HG03103 (cell line): ENCODE measurements around the gene ADAMTS10.
"Not testable (repeated sequence)": the region's sequence is repeated elsewhere in the genome, so short reads cannot be mapped to it uniquely, and the experiment has no call there.

Experiments used
- ATAC-seq: cut with Tn5 transposase; IDR thresholded peaks from one replicate; pipeline ENCODE4 v1.9.1; 2021; ENCODE audit warnings: low read depth; ENCODE audit not compliant: unreplicated experiment

ADAMTS10 gene

GRCh38 chr19:8610041-8610935 is at the start of gene ADAMTS10:
Gene ADAMTS10, minus strand, starts transcription at chr19:8610715. Its CDS starts 5,005 bp downstream, at chr19:8605710.
- ATAC-seq, result no peak

DNA sequence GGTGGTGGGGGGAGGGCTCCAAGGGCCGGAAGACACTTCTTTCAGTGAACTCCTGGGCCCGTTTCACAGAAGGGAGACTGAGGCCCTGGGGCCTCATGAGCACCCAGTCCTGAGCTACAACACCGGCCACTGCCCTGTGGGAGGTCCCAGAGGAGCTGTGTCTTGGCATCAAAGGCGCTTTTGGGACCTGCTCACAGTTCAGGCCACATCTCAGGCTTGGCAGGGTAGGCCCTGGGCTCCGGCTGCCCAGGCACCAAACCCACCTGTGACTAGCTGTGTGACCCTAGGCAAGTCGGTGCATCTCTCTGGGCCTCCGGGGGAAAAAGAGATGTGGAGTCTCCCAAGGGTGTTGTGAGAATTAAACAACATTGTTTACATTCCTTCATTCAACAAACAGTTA is 49.4 kb upstream of the ADAMTS10 start:
- no peak for ATAC-seq

DNA sequence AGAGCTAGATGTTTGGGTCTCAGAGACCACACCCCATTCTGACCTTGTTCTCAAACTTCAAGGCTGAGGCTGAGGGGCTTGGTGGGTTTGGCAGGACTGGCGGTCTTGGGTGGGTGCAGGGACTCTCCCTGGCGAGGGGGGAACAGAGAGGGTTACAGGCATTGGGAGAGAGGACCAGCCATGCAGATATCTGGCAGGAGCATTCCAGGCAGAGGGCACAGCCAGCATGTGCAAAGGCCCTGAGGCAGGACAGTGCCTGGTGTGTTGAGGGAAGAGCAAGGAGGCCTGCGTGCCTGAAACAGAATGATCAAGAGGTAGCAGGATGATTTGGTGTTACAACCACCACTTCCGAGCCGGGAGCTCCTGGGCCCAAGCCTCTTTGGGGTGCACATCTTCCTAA is 47.4 kb upstream of the ADAMTS10 start:
- ATAC-seq, result no peak

GRCh38 chr19:8655340-8655709 is 44.8 kb upstream of the ADAMTS10 start:
- no peak for ATAC-seq

DNA sequence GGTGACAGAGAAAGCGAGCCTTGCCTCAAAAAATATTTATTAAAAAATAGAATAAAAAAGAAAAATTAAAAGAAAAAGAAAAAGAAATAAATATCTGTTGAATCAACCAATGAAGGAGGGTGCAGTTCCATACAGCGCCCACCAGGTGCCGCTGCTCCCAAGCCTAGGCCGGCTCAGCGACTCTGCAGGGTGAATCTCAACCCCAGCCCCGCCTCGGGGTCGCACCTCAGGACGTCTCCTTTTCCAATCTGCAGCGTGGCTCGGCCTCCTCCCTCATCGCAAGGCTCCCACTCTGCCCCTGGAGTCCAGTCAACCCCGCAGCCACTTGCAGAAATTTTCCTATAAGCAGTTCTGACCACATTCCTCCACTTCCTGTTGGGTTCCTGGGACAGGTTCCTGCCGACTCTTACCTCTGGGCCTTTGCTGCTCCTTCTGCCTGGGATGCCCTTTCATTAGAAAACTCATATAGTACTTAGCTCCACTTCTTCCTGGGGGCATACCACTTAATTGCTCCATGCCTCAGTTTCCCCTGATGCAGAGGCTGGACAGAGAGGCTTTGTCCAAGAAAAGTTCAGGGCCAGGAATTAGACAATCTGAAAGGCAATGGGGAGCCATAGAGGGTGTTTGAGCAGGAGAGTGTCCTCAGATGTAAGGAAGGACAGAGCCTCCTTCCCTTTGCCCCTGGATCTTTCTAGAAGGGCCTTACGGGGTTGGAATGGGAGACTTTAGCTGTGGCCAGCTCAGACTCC is 44.2 kb upstream of the ADAMTS10 start:
- no peak for ATAC-seq

- no peak for ATAC-seq
These were observed 37.7 kb upstream of the ADAMTS10 start for GRCh38 chr19:8648240-8648639.

DNA sequence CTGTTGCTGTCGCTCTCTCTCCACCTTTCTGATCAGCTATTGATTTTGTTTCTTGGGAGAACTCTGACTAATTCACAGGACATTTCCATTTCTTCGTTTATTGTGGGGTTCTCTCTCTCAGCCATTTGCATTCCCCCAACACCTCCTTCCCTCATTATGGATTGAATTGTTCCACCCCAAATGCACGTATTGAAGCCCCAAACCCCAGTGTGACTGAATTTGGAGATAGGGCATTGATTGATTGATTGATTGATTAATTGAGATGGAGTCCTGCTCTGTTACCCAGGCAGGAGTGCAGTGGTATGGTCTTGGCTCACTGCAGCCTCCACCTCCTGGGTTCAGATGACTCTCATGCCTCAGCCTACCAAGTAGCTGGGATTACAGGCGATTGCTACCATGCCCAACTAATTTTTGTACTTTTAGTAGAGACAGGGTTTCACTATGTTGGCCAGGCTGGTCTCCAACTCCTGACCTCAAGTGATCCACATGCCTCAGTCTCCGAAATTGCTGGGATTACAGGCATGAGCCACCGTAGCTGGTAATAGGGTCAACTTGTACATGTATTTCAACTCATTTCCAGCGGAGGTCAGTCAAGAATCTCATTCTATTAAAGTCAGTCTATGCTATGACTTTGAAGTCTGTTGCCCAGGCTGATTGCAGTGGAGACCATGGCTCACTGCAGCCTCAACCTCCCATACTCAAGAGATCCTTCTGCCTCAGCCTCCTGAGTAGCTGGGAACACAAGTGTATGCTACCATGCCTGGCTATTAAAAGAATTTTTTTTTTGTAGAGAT is 33.5 kb upstream of the ADAMTS10 start:
- no peak for ATAC-seq

DNA sequence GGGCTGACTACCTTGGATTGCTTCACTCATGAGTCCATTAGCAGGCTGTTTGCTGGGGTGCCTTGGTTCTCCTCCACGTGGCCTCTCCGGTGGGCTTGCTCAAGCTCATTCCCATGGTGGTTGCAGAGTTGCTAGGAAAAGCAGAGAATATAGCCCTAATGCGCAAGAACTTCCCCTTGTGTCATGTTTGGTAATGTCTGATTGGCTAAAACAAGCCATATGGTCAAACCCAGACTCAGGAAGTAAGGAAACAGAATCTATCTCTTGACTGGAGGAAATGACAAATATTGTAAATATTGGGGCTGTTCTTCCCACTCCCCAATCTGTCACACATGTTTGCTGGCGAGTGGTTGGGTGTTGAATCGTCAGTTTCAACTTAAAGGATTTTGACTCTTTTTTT is 32.0 kb upstream of the ADAMTS10 start:
- no peak for ATAC-seq

DNA sequence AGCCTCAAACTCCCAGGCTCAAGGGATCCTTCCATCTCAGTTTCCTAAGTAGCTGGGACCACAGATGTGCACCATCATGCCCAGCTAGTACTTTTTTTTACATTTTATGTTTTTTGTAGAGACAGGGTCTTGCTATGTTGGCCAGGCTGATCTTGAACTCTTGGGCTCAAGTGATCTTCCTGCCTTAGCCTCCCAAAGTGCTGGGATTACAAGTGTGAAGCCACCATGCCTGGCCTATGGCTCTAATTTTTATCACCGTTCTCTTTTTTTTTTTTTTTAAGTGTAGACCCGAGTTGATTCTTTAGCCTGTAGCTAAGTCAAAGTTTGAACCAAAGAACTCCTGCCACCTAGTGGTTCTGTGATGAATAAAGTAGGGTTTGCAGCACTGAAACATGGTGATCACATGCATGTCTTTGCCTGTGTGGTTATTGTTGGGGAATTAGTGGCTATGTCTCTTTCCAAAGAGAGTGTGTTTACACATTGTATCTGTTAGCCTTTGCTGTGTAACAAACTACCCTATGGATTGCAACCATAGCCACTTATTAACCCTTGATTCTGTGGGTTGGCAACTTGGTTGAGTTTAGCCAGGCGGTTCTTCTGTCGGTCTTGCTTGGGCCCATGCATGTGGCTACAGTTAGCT is 31.5 kb upstream of the ADAMTS10 start:
- ATAC-seq, result no peak

DNA sequence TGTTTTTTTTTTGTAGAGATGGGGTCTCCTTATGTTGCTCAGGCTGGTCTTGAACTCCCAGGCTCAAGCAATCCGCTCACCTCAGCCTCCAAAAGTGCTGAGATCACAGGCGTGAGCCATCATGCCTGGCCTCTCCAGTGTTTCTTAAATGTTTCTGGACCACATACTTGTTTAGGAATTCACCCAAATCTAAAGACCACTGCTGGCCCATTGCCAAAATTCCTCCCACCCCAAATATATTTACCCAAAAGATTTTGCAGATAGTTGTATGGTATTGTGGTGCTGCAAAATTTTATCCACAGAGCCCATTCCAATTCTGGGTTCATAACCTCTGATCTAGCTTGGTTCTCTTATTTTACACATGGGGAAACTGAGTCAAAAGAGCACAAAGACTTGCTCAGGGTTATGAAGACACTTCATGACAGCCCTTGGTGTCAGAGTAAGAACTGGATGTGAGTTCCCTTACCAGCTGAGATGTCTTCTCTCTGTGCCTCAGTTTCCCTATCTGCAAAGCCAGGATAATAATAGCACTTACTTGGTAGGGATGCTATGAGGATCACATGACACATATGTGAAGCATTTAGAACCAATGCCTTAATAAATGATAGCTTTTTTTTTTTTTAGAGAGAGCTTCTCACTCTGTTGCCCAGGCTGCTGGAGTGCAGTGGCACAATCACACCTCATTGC is 30.8 kb upstream of the ADAMTS10 start:
- no peak for ATAC-seq

- no peak for ATAC-seq
These were observed 30.0 kb upstream of the ADAMTS10 start for GRCh38 chr19:8640402-8641004.

- ATAC-seq, result no peak
These were observed 29.4 kb upstream of the ADAMTS10 start for GRCh38 chr19:8639821-8640401.

DNA sequence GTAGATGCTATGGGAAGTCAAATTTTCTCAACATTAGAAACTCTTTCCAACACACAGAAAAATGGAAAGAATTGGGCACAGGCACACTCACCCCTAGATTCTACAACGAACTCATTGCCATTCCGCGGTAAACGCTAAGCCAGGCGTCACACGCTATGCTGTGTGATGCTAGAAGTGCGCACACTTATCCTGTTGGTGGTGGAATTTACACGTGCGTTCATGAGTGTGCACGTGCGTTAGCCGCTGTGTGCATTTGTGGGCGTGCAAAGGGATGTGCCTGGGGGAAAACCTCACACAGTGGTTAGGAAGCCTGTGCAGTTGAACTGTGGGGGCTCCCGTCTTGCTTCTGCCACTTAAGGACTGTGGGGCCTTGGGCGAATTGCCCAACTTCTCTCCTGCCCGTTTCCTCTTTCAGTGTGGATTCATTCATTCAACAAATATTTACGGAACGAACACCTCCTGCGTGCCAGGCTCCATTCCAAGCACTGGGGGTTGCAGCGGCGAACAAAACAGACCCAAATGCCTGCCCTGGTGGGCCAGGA is 27.6 kb upstream of the ADAMTS10 start:
- ATAC-seq, result no peak

GRCh38 chr19:8637070-8637469 is 26.6 kb upstream of the ADAMTS10 start:
- ATAC-seq, result not testable (repeated sequence)

DNA sequence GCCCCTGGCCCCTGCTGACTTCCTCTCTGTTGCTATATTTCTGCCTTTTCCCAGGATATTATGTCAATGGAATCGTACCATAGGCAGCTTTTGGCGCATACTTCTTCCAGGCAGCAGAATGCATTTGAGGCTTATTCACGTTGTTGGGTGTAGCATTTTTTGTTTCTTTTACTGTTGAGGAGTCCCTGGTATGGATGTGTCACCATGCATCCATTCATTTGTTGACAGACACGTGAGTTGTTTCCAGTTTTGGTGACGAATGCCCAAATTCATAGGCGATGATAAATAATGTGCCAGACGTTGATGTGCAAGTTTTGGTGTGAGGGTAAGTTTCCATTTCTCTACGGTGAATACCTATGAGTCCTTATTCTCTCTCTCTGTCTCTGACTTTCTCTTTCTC is 24.9 kb upstream of the ADAMTS10 start:
- no peak for ATAC-seq

DNA sequence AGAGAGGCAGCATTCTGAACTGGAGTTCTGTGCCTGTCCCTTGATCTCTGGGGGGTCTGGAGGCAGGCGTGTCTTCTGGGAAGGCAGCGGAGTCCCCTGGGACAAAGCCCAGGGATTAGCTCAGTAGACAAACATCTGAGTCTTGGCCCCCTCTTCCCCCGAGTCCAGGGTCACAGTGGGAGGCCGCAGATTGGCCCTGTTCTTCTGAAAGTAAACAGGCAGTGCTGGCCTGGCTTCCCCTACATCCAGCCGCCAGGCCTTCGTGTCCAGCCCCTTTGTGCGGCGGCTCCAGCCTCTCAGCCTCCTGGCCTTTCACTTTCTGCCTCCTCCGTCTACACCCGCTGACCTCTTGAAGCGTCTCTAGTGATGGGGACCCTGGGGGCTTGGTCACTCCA is 20.9 kb upstream of the ADAMTS10 start:
- no peak for ATAC-seq

GRCh38 chr19:8630796-8631424 is 20.4 kb upstream of the ADAMTS10 start:
- ATAC-seq, result no peak

DNA sequence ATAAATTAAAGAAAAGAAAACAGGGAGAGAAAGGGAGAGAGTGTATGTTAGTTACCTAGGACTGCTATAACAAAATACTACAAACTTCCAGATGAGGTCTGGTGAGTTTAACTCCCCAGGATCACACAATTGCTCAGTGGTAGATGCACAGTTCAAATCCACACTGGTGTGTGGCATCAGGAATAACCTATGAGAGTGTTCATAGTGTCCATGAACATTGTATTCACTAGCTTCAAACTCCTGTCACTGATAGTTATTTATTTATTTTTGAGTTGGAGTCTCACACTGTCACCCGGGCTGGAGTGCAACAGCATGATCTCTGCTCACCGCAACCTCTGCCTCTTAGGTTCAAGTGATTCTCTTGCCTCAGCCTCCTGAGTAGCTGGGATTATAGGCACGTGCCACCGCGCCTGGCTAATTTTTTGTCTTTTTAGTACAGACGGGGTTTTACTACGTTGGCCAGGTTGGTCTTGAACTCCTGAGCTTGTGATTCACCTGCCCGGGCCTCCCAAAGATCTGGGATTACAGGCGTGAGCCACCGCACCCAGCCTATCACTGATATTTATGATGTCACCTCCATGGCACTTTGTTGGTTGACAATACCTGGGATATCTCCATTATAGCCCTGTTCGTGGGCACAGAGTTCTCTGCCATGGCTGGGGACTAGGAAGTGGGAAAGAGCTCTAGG is 19.6 kb upstream of the ADAMTS10 start, which contains the start of gene NFILZ:
TSS of gene NFILZ (plus strand) at position 638 of the 688 bp plus-strand sequence. CDS start 46,133 bp downstream, outside the sequence.
- no peak for ATAC-seq
